Activated naive CD4-positive, alpha-beta T cell treated with anti-CD3 and anti-CD28 coated beads, Interleukin-2, amount 10 ng/mL, durations not matched to agents 7 days and 5 days (primary cell): Measurements from ENCODE around the gene SH3PXD2A.
"Not testable (repeated sequence)": the region's sequence is repeated elsewhere in the genome, so short reads cannot be mapped to it uniquely, and the experiment has no call there.

Source experiments
- CTCF ChIA-PET: fragments of 350-600 bp; sonication (Branson Sonifier 250); formaldehyde crosslinking; loops from one replicate; lab custom pipeline; 2021; ENCODE audit warnings: antibody characterized with exemption; lab: Charles Lee
- DNase-seq: peaks from one replicate; pipeline ENCODE4 v3.0.0-alpha.2; 2020
- H3K27ac Mint-ChIP-seq: one replicate; pipeline ENCODE4 v1.8.0; 2021; ENCODE audit warnings: mild to moderate bottlenecking, moderate library complexity, mixed read lengths
- H3K27me3 Mint-ChIP-seq: one replicate; pipeline ENCODE4 v1.8.0; 2021; ENCODE audit warnings: mild to moderate bottlenecking, mixed read lengths
- H3K36me3 Mint-ChIP-seq: one replicate; pipeline ENCODE4 v1.8.0; 2021; ENCODE audit warnings: mixed read lengths
- H3K4me1 Mint-ChIP-seq: one replicate; pipeline ENCODE4 v1.8.0; 2021; ENCODE audit warnings: mixed read lengths
- H3K4me3 Mint-ChIP-seq: one replicate; pipeline ENCODE4 v1.8.0; 2021; ENCODE audit warnings: mild to moderate bottlenecking, moderate library complexity, mixed read lengths
- H3K9me3 Mint-ChIP-seq: one replicate; pipeline ENCODE4 v1.8.0; 2021; ENCODE audit warnings: mixed read lengths

Gene SH3PXD2A

GRCh38 chr10:103814626-103815370, 40.6 kb downstream of the SH3PXD2A start:
- Mint-ChIP-seq H3K36me3 (no peaks in the 10 kb centered on the region), H3K4me1 (peaks cover 3% of the 10 kb centered on the region), H3K27ac (no peak overlapping the region), H3K27me3 (peaks cover 37% of the 10 kb centered on the region), H3K9me3 (no peaks in the 10 kb centered on the region), H3K4me3 (no peak overlapping the region)
- CTCF ChIA-PET = interaction anchor here (2.5 kb wide), 1 partner anchor 40 kb away, joined by 5 read pairs; no protein-coding TSS in a partner anchor
- DNase-seq = no peak

- Mint-ChIP-seq H3K36me3 (no peaks in the 10 kb centered on the region), H3K4me1 (peaks cover 3% of the 10 kb centered on the region), H3K27me3 (peaks cover 30% of the 10 kb centered on the region), H3K4me3 (no peak overlapping the region), H3K27ac (no peak overlapping the region), H3K9me3 (no peaks in the 10 kb centered on the region)
- no peak for DNase-seq
- CTCF ChIA-PET = interaction anchor here (0.9 to 2.5 kb wide), 2 partner anchors 21 to 40 kb away, joined by 3 to 5 read pairs; no protein-coding TSS in a partner anchor
These were observed 41.3 kb downstream of the SH3PXD2A start for GRCh38 chr10:103814105-103814504.

GRCh38 chr10:103813312-103813711, 42.1 kb downstream of the SH3PXD2A start:
- not testable (repeated sequence) for H3K27ac Mint-ChIP-seq, H3K4me1 Mint-ChIP-seq, H3K9me3 Mint-ChIP-seq, H3K4me3 Mint-ChIP-seq, H3K36me3 Mint-ChIP-seq, DNase-seq
- CTCF ChIA-PET = interaction anchor here (0.9 to 2.5 kb wide), 2 partner anchors 22 to 41 kb away, joined by 3 to 5 read pairs; no protein-coding TSS in a partner anchor
- peaks cover 22% of the 10 kb centered on the region for H3K27me3 Mint-ChIP-seq

GRCh38 chr10:103812432-103812831, 42.9 kb downstream of the SH3PXD2A start:
- H3K36me3 Mint-ChIP-seq = no peaks in the 10 kb centered on the region
- CTCF ChIA-PET = interaction anchor here (2.5 kb wide), 1 partner anchor 42 kb away, joined by 5 read pairs; no protein-coding TSS in a partner anchor
- H3K9me3 Mint-ChIP-seq = no peaks in the 10 kb centered on the region
- no peak for DNase-seq
- no peak overlapping the region for H3K4me3 Mint-ChIP-seq
- H3K4me1 Mint-ChIP-seq = peaks cover 3% of the 10 kb centered on the region
- no peak overlapping the region for H3K27ac Mint-ChIP-seq
- peaks cover 17% of the 10 kb centered on the region for H3K27me3 Mint-ChIP-seq

GRCh38 chr10:103812004-103812403, 43.4 kb downstream of the SH3PXD2A start:
- Mint-ChIP-seq H3K4me3 (no peak overlapping the region), H3K9me3 (no peaks in the 10 kb centered on the region), H3K27me3 (peaks cover 17% of the 10 kb centered on the region), H3K27ac (no peak overlapping the region), H3K36me3 (no peaks in the 10 kb centered on the region), H3K4me1 (peaks cover 3% of the 10 kb centered on the region)
- CTCF ChIA-PET = interaction anchor here (2.5 kb wide), 1 partner anchor 42 kb away, joined by 5 read pairs; no protein-coding TSS in a partner anchor
- no peak for DNase-seq

DNA sequence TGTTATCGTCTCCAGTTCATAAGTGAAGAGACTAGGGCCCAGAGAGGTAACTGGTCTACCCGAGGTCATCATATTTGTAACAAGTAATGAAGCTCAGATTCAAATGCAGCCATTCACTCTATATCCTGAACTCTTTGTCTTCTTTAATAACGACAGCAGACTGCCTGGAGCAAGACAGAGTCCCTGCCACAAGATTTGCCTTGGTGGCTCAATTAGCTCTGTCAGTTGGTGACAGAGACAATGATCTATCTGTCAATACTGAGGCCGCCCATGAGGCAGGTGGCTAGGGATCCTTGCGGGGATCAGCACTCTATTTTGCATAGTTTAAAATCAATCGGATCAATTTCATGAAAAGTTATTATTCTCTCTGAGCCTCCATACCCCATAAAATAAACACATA, 43.9 kb downstream of the SH3PXD2A start:
- H3K4me3 Mint-ChIP-seq = no peak overlapping the region
- no peaks in the 10 kb centered on the region for H3K9me3 Mint-ChIP-seq
- no peak overlapping the region for H3K27ac Mint-ChIP-seq
- peaks cover 17% of the 10 kb centered on the region for H3K27me3 Mint-ChIP-seq
- DNase-seq = no peak
- no peaks in the 10 kb centered on the region for H3K36me3 Mint-ChIP-seq
- CTCF ChIA-PET = no interaction called here
- peaks cover 3% of the 10 kb centered on the region for H3K4me1 Mint-ChIP-seq

DNA sequence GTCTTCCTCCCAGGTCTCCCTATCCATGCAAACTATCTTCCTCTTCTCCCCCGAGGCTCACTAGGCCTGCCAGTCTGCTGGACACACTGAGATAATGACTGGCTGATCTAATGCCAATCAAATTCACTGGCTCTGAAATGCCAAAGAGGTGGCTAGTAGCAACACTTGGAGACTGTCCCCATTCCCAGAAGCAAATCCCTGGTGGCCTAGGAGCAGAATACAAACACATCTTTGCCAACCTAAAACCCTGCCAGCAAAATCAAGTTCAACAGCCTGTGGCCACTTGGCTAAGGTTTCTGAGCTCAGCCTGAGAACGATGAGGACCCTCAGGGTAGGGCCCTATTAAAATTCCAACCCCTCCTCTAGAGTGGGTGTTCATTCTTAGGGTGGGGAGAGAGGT, 46.6 kb downstream of the SH3PXD2A start:
- CTCF ChIA-PET = no interaction called here
- Mint-ChIP-seq H3K27me3 (peaks cover 13% of the 10 kb centered on the region), H3K9me3 (no peaks in the 10 kb centered on the region), H3K27ac (no peak overlapping the region), H3K36me3 (no peaks in the 10 kb centered on the region), H3K4me1 (peaks cover 7% of the 10 kb centered on the region), H3K4me3 (no peak overlapping the region)
- DNase-seq = no peak

DNA sequence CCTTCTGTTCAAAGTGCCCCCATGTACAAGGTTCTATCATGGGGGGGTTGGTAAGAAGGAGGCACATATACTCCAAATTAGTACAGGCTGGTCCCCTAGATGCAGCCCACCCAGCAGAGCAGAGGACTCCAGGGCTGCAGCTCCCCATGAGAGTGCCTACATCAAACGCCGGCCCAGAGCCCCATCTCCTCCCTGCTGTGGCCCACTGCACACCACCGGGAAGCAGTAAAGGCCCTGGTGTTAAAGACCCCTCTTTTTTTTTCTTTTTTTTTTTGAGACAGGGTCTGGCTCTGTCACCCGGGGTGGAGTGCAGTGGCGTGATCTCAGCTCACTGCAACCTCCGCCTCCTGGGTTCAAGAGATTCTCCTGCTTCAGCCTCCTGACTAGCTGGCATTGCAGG, 47.4 kb downstream of the SH3PXD2A start:
- DNase-seq = no peak
- Mint-ChIP-seq H3K9me3 (no peaks in the 10 kb centered on the region), H3K36me3 (no peaks in the 10 kb centered on the region), H3K27ac (no peak overlapping the region), H3K27me3 (peaks cover 13% of the 10 kb centered on the region), H3K4me1 (peaks cover 11% of the 10 kb centered on the region), H3K4me3 (no peak overlapping the region)
- CTCF ChIA-PET = no interaction called here

DNA sequence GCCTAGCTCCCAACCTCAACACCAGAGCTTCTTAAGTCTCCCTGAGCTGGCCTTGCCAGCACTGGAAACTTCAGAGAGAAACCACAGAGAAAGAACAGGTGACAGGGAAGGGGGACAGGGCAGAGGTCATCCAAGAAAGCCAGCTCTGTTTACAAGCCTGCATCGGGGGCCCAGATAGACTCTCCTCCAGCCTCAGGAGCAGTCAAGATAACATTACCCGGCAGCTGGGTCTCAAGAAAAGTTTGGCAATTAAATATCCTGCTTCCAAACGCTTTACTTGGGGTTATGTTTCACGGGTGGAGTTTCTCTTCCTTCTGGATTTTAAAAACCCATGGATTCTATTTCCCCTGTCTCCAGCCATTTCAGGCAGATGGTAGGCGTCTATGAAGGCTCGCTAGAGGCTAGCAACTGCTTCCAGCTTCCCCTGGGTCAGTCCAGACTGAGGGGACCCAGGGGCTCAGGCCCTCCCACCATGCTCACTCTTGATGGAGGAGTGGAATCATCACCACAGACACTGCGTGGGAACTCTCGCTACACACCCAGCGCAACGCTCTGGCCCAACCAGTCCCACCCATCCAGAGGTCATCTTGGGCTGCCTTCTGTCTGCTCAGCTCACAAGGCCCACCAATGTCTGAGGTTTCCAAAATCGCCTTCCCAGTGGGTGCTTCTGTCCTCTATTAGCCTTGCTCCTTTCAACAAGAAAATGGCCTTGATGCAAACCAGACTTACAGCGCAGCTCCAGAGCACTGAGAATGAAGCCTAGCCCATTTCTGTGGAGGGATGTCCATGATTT, 48.8 kb downstream of the SH3PXD2A start:
- Mint-ChIP-seq H3K36me3 (no peaks in the 10 kb centered on the region), H3K4me1 (peaks cover 11% of the 10 kb centered on the region), H3K9me3 (no peaks in the 10 kb centered on the region), H3K4me3 (no peak overlapping the region), H3K27ac (no peak overlapping the region), H3K27me3 (peaks cover 6% of the 10 kb centered on the region)
- CTCF ChIA-PET = interaction anchor here (0.7 kb wide), 2 partner anchors 77 to 245 kb away, joined by 3 read pairs; no protein-coding TSS in a partner anchor
- DNase-seq = no peak

DNA sequence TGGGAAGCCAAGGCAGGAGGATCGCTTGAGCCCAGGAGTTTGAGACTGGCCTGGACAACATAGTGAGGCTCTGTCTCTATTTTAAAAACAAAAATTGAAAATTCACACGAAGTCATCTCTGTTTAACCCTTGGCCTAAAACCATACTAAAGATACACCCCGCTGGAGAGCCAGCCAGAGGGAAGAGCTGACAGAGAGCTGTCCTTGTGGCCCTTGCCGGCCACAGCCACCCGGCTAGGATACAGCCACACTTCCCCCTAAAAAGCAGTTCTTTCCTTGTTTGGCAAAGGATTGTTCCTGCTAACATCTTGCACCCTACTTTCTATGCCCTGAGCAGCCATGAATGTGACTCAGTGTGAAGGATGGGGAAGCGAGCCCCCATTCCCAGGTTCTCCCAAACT, 49.6 kb downstream of the SH3PXD2A start:
- CTCF ChIA-PET = interaction anchor here (0.7 kb wide), 1 partner anchor 246 kb away, joined by 3 read pairs; no protein-coding TSS in a partner anchor
- Mint-ChIP-seq H3K4me1 (peaks cover 18% of the 10 kb centered on the region), H3K27ac (no peak overlapping the region), H3K36me3 (no peaks in the 10 kb centered on the region), H3K27me3 (peaks cover 6% of the 10 kb centered on the region), H3K9me3 (no peaks in the 10 kb centered on the region), H3K4me3 (no peak overlapping the region)
- DNase-seq = no peak

DNA sequence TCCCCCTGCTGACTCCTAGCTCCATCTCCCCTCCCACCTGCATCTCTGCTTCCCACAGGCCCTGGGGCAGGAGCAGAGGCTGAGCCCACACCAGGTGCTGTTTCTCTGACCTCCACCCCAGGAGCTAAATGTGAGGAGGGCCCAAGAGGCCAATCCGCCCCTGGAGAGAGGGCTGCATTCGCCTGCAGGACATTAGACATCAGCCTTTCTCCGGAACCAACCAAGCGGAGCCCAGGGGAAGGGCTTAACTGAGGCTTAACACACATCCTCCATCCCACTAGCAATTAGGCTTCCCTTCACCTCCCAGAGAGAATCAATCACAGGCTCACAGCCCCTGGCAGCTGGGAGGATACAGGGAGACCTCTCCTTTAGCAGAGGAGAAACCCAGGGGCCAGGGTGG, 50.5 kb downstream of the SH3PXD2A start:
- CTCF ChIA-PET = no interaction called here

GRCh38 chr10:103803941-103804340, 51.4 kb downstream of the SH3PXD2A start:
- peaks cover 35% of the 10 kb centered on the region for H3K4me1 Mint-ChIP-seq
- no peak overlapping the region for H3K27ac Mint-ChIP-seq
- no peak overlapping the region for H3K4me3 Mint-ChIP-seq
- peak; percentile 49 for DNase-seq
- H3K36me3 Mint-ChIP-seq = no peaks in the 10 kb centered on the region
- H3K9me3 Mint-ChIP-seq = no peaks in the 10 kb centered on the region
- peaks cover 6% of the 10 kb centered on the region for H3K27me3 Mint-ChIP-seq
- CTCF ChIA-PET = interaction anchor here (0.9 kb wide), 2 partner anchors 31 to 38 kb away, joined by 3 to 4 read pairs; no protein-coding TSS in a partner anchor

More for the DNA sequence above, 50.5 kb downstream of the SH3PXD2A start:
- no peaks in the 10 kb centered on the region for H3K9me3 Mint-ChIP-seq
- no peaks in the 10 kb centered on the region for H3K36me3 Mint-ChIP-seq
- peaks cover 27% of the 10 kb centered on the region for H3K4me1 Mint-ChIP-seq
- H3K27me3 Mint-ChIP-seq = peaks cover 6% of the 10 kb centered on the region
- H3K4me3 Mint-ChIP-seq = no peak overlapping the region
- H3K27ac Mint-ChIP-seq = no peak overlapping the region
- no peak for DNase-seq

DNA sequence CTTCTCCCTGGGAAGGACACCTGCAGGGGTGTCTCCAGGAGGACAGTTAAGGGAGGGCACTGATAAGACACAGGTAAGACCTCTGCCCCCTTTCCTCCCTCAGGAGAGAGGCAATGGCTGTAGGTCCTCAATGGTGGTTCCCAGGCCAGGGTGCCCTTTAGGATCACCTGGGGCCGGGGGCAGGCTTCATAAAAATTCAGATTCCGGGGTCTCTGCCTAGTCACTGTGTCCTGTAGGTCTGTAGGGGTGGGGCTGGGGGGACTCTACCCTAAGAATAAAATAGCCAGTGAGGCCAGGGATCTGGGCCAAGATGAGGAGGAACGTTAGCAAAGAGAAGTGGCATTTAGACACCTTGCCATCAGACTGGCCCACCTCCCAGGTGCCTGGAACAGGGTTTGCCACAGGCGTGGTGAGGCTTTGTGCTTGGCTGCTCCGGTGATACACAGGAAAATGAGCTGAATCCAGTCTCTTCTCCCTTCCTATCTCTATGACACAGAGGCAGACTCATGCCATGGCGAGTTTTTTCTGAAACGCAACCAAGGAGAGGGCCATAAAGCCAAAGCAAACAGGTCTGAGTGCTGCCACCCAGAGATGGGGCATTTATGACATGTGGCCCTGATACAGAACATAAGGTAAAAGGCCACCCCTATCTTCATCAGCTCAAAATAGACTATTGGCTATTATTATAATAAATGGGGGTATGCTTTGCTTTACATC, 52.6 kb downstream of the SH3PXD2A start:
- DNase-seq = no peak
- H3K4me1 Mint-ChIP-seq = peaks cover 35% of the 10 kb centered on the region
- no peak overlapping the region for H3K27ac Mint-ChIP-seq
- H3K9me3 Mint-ChIP-seq = no peaks in the 10 kb centered on the region
- H3K36me3 Mint-ChIP-seq = no peaks in the 10 kb centered on the region
- peaks cover 7% of the 10 kb centered on the region for H3K27me3 Mint-ChIP-seq
- CTCF ChIA-PET = interaction anchor here (0.9 to 1.7 kb wide), 3 partner anchors 27 to 37 kb away, joined by 3 to 4 read pairs (median 4); no protein-coding TSS in a partner anchor
- no peak overlapping the region for H3K4me3 Mint-ChIP-seq
